Chondrocyte (in vitro differentiated cells): Measurements from ENCODE around the gene TOMM34. TPM values are rescaled to one million over a fixed set of nuclear protein-coding genes. Genes with fewer than 3 reads are reported as not detected.
A peak's percentile ranks its signal among the peaks of the same experiment; 100 is the strongest.

Experiments
- DNase-seq: peaks from one replicate; pipeline ENCODE4 v3.0.0; 2021; ENCODE audit warnings: mixed read lengths, low spot score
- H3K27ac Mint-ChIP-seq: one replicate; pipeline ENCODE4 v1.8.0; 2021; ENCODE audit warnings: mild to moderate bottlenecking, moderate library complexity, mixed read lengths; ENCODE audit not compliant: unreplicated experiment
- H3K27me3 Mint-ChIP-seq: 2 replicates; pipeline ENCODE4 v1.8.0; 2021; ENCODE audit warnings: low read depth, mixed read lengths
- H3K36me3 Mint-ChIP-seq: 2 replicates; pipeline ENCODE4 v1.8.0; 2021; ENCODE audit warnings: low read depth, mixed read lengths
- H3K4me1 Mint-ChIP-seq: 2 replicates; pipeline ENCODE4 v1.8.0; 2021; ENCODE audit warnings: low read depth, mild to moderate bottlenecking, mixed read lengths
- H3K4me3 Mint-ChIP-seq: one replicate; pipeline ENCODE4 v1.8.0; 2021; ENCODE audit warnings: mild to moderate bottlenecking, moderate library complexity, mixed read lengths; ENCODE audit not compliant: unreplicated experiment
- H3K9me3 Mint-ChIP-seq: 2 replicates; pipeline ENCODE4 v1.8.0; 2021; ENCODE audit warnings: low read depth, mixed read lengths
- total RNA-seq: library from RNA; stranded (reverse); gene quantifications from 3 replicates; pipeline ENCODE4 v1.2.1, GENCODE V29; 2021
- TF ChIP-seq, protein P1 (sequence below): fragments of 200-600 bp; sonication (generic); IDR thresholded peaks from 2 replicates; pipeline ENCODE4 v1.5.0; 2021; ENCODE audit warnings: antibody characterized with exemption, mild to moderate bottlenecking, moderate library complexity

Gene TOMM34
- total RNA-seq, 1 donor from 2014 or later = 16.2 TPM

DNA sequence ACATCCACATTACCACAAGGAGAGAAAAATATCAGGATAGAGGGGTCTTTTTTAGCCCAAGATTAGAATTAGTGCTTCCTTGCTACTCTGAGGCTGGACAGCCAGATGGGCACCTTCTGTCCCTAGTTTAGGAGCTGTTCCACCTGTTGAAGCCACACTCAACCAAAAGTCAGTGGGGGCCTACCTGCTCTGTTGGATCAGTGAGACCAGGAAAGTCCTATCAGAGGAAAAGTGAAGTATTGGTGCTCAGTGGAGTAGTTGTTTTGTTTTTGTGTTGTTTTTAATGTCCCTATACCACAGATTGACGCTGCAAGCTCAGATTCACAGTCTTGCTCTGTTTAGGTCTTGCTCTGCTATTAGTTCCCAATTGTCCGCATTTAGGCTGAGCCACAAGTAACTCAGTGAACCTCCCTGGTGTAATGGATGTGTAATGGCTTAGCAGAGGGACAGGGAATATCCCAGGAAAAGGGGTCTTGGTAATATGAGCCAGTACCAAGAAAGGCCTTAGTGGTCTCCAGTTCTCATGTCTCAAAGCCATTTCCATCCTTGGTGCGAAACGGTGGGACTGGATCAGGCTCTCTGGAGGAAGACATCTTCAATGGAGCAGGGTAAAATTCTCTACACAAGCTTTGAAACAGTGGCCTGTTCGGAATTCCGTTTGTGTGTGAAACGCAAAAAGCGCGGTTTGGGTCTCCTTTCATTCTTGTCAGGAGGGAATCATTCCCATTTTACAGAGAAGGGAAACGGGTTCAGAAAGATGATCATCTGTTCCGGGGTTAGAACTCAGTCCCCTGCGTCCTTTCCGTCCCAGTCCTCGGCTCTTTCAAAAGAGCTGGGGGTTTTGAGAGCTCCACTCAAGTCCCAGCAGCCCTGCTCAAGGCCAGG lies 51.0 kb downstream of the TOMM34 start:
- no peaks in the 10 kb centered on the region for H3K27me3 Mint-ChIP-seq
- H3K9me3 Mint-ChIP-seq = no peaks in the 10 kb centered on the region
- H3K4me3 Mint-ChIP-seq = peak overlapping the region; percentile 83
- DNase-seq = no peak
- TF ChIP-seq, protein P1, sequence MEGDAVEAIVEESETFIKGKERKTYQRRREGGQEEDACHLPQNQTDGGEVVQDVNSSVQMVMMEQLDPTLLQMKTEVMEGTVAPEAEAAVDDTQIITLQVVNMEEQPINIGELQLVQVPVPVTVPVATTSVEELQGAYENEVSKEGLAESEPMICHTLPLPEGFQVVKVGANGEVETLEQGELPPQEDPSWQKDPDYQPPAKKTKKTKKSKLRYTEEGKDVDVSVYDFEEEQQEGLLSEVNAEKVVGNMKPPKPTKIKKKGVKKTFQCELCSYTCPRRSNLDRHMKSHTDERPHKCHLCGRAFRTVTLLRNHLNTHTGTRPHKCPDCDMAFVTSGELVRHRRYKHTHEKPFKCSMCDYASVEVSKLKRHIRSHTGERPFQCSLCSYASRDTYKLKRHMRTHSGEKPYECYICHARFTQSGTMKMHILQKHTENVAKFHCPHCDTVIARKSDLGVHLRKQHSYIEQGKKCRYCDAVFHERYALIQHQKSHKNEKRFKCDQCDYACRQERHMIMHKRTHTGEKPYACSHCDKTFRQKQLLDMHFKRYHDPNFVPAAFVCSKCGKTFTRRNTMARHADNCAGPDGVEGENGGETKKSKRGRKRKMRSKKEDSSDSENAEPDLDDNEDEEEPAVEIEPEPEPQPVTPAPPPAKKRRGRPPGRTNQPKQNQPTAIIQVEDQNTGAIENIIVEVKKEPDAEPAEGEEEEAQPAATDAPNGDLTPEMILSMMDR = no peak
- H3K4me1 Mint-ChIP-seq = peaks cover 24% of the 10 kb centered on the region
- peak overlapping the region; percentile 58 for H3K27ac Mint-ChIP-seq
- peaks cover 33% of the 10 kb centered on the region for H3K36me3 Mint-ChIP-seq

DNA sequence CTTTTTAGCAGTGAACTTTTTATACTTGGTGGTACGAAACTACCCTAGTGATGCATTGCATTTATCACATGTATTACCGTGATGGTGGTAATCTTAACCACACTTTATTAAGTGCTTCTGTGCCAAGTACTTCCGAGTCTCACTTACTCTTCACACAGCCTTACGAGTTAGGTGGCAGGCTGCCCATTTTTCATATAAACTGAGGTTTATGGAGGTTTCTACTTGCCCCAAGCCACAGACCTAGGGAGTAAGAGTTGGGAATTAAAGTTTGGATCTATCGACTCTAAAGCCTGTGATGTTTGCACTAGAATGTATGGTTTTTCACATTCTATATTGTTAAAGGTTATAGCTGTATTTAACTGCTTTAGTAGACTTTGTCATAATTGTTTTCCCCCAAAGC lies 55.8 kb downstream of the TOMM34 start:
- Mint-ChIP-seq H3K36me3 (peaks cover 34% of the 10 kb centered on the region), H3K4me1 (peaks cover 12% of the 10 kb centered on the region), H3K4me3 (no peak overlapping the region), H3K9me3 (no peaks in the 10 kb centered on the region), H3K27ac (no peak overlapping the region), H3K27me3 (no peaks in the 10 kb centered on the region)
- DNase-seq = no peak
- TF ChIP-seq, protein P1 = no peak

DNA sequence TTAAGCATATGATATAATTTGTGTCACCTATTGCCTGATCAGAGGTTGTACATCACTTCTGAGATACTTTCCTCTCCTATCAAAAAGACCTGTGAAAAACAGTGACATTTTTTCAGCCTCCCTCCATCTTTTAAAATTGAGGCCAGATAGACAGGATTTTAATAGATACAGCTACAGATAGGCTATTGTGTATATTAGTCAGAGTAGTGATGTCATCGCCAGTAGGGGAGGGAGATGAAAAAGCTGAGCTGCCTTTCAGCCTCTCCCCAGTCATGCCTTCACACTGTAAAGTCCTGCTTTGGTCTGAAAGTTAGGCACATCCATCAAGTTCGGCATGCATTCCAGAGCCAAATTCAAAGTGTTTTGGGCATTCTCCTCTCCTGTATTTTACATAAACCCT lies 58.2 kb downstream of the TOMM34 start:
- no peaks in the 10 kb centered on the region for H3K27me3 Mint-ChIP-seq
- peaks cover 18% of the 10 kb centered on the region for H3K4me1 Mint-ChIP-seq
- DNase-seq = no peak
- no peak overlapping the region for H3K4me3 Mint-ChIP-seq
- H3K36me3 Mint-ChIP-seq = peaks cover 27% of the 10 kb centered on the region
- TF ChIP-seq, protein P1 = no peak
- no peaks in the 10 kb centered on the region for H3K9me3 Mint-ChIP-seq
- H3K27ac Mint-ChIP-seq = no peak overlapping the region

DNA sequence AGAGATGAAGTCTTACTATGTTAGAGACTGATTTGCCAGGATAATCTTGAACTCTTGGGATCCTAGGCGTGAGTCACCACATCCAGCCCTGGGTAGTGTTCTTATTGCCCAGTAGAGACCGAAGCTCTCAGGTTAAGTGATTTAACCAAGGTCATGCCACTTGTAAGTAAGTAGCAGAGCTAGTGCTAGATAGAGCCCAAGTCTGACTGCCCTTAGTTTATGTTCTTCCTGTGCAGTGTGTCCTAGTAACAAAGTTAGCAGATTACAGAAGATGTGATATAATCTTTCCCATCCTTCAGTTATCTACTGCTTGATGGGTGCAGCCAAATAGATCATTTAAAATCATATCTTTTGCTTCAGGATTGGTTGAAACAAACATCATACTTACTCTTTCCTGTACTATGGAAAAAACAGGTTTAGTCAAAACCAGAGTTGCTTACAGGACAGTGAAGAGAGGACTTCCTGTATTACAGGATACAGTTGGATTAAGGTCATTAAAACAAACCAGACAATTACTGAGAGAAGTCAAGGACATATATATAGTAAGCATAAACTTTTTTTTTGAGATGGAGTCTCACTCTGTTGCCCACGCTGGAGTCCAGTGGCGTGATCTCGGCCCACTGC lies 59.9 kb downstream of the TOMM34 start:
- H3K36me3 Mint-ChIP-seq = peaks cover 20% of the 10 kb centered on the region
- H3K27me3 Mint-ChIP-seq = no peaks in the 10 kb centered on the region
- no peaks in the 10 kb centered on the region for H3K9me3 Mint-ChIP-seq
- H3K4me1 Mint-ChIP-seq = peaks cover 31% of the 10 kb centered on the region
- TF ChIP-seq, protein P1 = no peak
- H3K27ac Mint-ChIP-seq = no peak overlapping the region
- no peak for DNase-seq
- H3K4me3 Mint-ChIP-seq = no peak overlapping the region

DNA sequence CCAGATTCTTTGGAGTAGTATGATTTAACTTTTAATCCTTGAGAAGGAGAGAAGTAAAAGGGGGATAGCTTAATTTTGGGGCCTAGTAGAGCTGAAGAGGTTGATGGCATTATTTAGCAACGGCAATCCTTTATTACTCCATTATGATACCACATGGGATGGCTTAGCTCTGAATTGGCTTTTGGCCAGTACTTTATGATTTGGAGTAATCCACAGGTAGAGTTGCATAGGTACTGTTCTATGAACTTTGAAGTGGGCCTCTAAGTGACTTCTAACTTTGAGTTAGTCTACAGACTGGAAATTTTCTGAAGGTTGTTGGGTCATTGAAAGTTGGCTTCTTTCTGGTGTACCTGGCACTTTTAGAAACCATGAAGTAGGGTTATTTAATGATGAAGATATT lies 63.1 kb downstream of the TOMM34 start:
- H3K9me3 Mint-ChIP-seq = no peaks in the 10 kb centered on the region
- no peaks in the 10 kb centered on the region for H3K27me3 Mint-ChIP-seq
- TF ChIP-seq, protein P1 = no peak
- no peak overlapping the region for H3K4me3 Mint-ChIP-seq
- DNase-seq = no peak
- no peak overlapping the region for H3K27ac Mint-ChIP-seq
- peaks cover 43% of the 10 kb centered on the region for H3K4me1 Mint-ChIP-seq
- peaks cover 2% of the 10 kb centered on the region for H3K36me3 Mint-ChIP-seq
